Measurements from ENCODE around the gene FOXK1. TPM values are rescaled to one million over a fixed set of nuclear protein-coding genes. Genes with fewer than 3 reads are reported as not detected.

The FOXK1 gene
- 10 to 100 TPM; 17.3 to 47.5 TPM for total RNA-seq

- TF ChIP-seq CTCF (IDR thresholded peaks at IDR 0.05): peak in 2 of 4 experiments; percentile 5 to 15
- TF ChIP-seq POLR2AphosphoS5 (IDR thresholded peaks at IDR 0.05): no peak
- 3% methylated on average over 2 of the region's 116 CpGs for WGBS
- H3K9me3 ChIP-seq: no peaks in the 10 kb centered on the region
- peak within 1 kb of the TSS; percentile 89 to 91 for H3K27ac ChIP-seq
- peak; percentile 57 for DNase-seq (ENCODE audit: low spot score)
- intact Hi-C loops (cut with DNase I): loop anchor here (1.0 to 5.0 kb wide), 3 partner anchors 41 to 63 kb away; no protein-coding TSS in a partner anchor
- H3K4me3 ChIP-seq: peak within 1 kb of the TSS; percentile 78 to 79
- no peaks in the 10 kb centered on the region for H3K36me3 ChIP-seq
- H3K27me3 ChIP-seq (replicated peaks; ENCODE audit: insufficient read depth): no peaks in the 10 kb centered on the region
- peaks cover 6% of the 10 kb centered on the region for H3K4me1 ChIP-seq (replicated peaks)
These were observed at the start of gene FOXK1 for GRCh38 chr7:4681886-4682620. Gene FOXK1, plus strand, starts transcription at chr7:4682295. Its CDS starts 14 bp downstream, at chr7:4682309.

GRCh38 chr7:4633012-4633411 lies 49.1 kb upstream of the FOXK1 start:
- intact Hi-C loops (cut with DNase I): no loop called here

GRCh38 chr7:4634166-4634565 lies 47.9 kb upstream of the FOXK1 start:
- no peaks in the 10 kb centered on the region for H3K9me3 ChIP-seq
- H3K36me3 ChIP-seq: no peaks in the 10 kb centered on the region
- no peaks in the 10 kb centered on the region for H3K27me3 ChIP-seq (replicated peaks; ENCODE audit: insufficient read depth)
- no peaks in the 10 kb centered on the region for H3K4me1 ChIP-seq (replicated peaks)
- WGBS: 88% methylated on average over 4 of the region's 4 CpGs
- TF ChIP-seq POLR2A (IDR thresholded peaks at IDR 0.05): no peak
- TF ChIP-seq CTCF (IDR thresholded peaks at IDR 0.05): no peak
- no peak for TF ChIP-seq POLR2AphosphoS5 (IDR thresholded peaks at IDR 0.05)
- intact Hi-C loops (cut with DNase I): no loop called here
- DNase-seq (ENCODE audit: low spot score): no peak
- no peak overlapping the region for H3K27ac ChIP-seq
- no peak overlapping the region for H3K4me3 ChIP-seq

More at GRCh38 chr7:4633012-4633411, 49.1 kb upstream of the FOXK1 start:
- DNase-seq (ENCODE audit: low spot score): no peak
- Histone ChIP-seq H3K27me3 (replicated peaks; ENCODE audit: insufficient read depth) (no peaks in the 10 kb centered on the region), H3K4me1 (replicated peaks) (no peaks in the 10 kb centered on the region), H3K9me3 (no peaks in the 10 kb centered on the region), H3K36me3 (no peaks in the 10 kb centered on the region), H3K27ac (no peak overlapping the region), H3K4me3 (no peak overlapping the region)
- whole genome bisulfite sequencing: 89% methylated on average over 3 of the region's 3 CpGs
- TF ChIP-seq CTCF (IDR thresholded peaks at IDR 0.05): no peak
- TF ChIP-seq POLR2A (IDR thresholded peaks at IDR 0.05): no peak
- TF ChIP-seq POLR2AphosphoS5 (IDR thresholded peaks at IDR 0.05): no peak

GRCh38 chr7:4638781-4639575 lies 43.1 kb upstream of the FOXK1 start:
- Histone ChIP-seq H3K9me3 (no peaks in the 10 kb centered on the region), H3K4me3 (no peak overlapping the region), H3K27ac (no peak overlapping the region), H3K4me1 (replicated peaks) (no peaks in the 10 kb centered on the region), H3K36me3 (no peaks in the 10 kb centered on the region), H3K27me3 (replicated peaks; ENCODE audit: insufficient read depth) (no peaks in the 10 kb centered on the region)
- TF ChIP-seq POLR2A (IDR thresholded peaks at IDR 0.05) (no peak), CTCF (IDR thresholded peaks at IDR 0.05) (no peak), POLR2AphosphoS5 (IDR thresholded peaks at IDR 0.05) (no peak)
- intact Hi-C loops (cut with DNase I): no loop called here
- no peak for DNase-seq (ENCODE audit: low spot score)
- 82% methylated on average over 17 of the region's 17 CpGs for WGBS

Measured in prostate gland (tissue), 2 donors.